K562 treated with DMSO at 1 percent for 48 hours (cell line): ENCODE data around the gene DYNLT2B. TPM values are rescaled to one million over a fixed set of nuclear protein-coding genes. Genes with fewer than 3 reads are reported as not detected.

Experiments used
- total RNA-seq: library from RNA; unstranded; fragments of 300-600 nt; gene quantifications from 2 replicates; pipeline ENCODE4 v1.2.3, GENCODE V29; 2022; ENCODE audit warnings: low replicate concordance; ENCODE audit errors: extremely low read depth

DYNLT2B gene
- total RNA-seq, result not detected in 2 replicates

DNA sequence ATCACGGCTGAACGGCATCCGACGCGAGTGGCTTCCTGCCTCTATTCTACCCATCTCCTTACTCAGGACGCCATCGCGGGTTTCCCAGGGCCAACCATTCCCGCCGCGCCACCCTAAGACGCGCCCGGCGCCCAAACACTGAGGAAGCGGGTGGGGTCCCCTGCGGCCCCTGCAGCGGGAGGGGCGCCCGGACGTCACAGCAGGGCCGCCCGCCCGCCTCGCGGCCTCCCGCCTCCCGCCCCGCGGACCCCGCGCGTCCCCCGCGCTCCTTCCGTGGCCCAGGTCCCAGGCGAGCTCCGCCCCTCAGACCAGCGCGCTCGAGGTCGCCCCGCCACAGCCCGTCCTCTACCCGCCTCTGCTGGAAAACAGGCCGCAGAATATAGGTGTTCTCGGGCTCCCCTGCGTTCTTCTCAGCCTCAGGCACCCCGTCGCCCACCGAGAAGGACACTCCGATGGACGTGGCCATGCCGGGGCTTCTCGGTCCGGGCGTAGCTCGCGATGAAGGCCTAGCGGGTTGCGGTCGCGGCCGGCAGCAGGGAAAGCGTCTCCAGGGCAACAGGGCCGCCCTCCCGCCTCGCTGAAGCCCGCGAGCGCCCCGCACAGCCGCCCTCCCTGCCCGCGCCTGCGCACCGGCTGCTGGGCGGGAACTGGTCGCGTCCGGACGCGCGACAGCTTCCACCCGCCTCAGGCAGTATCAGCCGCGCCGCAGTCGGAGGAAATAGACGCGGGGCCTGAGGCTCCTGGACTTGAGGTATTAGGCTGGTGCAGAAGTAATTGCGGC, at the start of gene DYNLT2B:
Gene DYNLT2B (minus strand): TSS at position 554 of the 781 bp plus-strand sequence. CDS start 88 bp downstream, at position 466.

DNA sequence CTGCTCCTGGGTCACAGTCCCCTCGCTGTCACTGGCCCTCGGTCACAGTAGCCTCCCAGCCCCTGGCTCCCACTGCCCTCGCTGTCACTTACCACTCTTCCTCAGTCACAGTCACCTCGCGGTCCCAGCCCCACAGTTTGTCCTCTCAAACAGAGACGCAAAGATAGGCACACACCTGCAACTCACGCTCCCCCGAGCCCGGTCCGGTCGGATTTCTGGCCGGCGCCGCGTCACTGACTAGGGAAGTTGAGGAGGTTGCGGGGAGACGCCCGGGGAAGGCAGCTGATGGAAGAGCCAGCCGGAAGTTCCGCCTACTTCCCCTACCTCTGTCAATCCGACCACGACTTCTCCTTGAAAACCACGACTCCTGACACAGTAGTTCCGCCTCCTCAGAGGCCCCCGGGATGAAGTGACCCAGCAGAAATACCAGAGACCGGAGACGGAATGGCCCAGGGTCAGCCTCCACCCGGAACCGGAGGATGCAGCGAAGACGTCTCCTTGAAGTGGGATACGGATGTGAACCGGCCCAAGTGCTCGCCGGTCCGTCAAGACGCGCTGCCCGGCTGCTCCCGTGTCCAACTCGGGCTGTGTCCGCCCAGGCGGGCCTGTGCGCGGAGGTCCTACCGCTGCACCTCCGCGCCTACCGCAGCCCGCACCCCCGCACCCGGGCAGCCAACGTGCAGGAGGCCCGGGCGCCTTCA, 30.4 kb downstream of the DYNLT2B start, which contains the start of gene PCYT1A:
Gene PCYT1A (minus strand): TSS at position 287 of the 701 bp plus-strand sequence. CDS start 17,195 bp downstream, outside the sequence.

Other genes with a start within 250 kb of the DYNLT2B start
- not detected in 2 replicates for gene TFRC, start 236.2 kb downstream of the DYNLT2B start, total RNA-seq
- gene ZDHHC19, start 106.8 kb downstream of the DYNLT2B start, total RNA-seq, result not detected in 2 replicates
- not detected in 2 replicates for gene SLC51A, start 101.7 kb downstream of the DYNLT2B start, total RNA-seq
- not detected in 2 replicates for gene PCYT1A, start 30.5 kb downstream of the DYNLT2B start, total RNA-seq
- not detected in 2 replicates for gene TM4SF19, start 20.1 kb upstream of the DYNLT2B start, total RNA-seq
- not detected in 2 replicates for gene UBXN7, start 114.2 kb upstream of the DYNLT2B start, total RNA-seq
- not detected in 2 replicates for gene RNF168, start 185.5 kb upstream of the DYNLT2B start, total RNA-seq
- not detected in 2 replicates for gene SMCO1, start 197.1 kb upstream of the DYNLT2B start, total RNA-seq